H1 (cell line): ENCODE results near the gene MRPL1.

ENCODE experiments used
- EZH2 ChIP-seq: fragments of 200-600 bp; sonication (generic); IDR thresholded peaks from 2 replicates; pipeline ENCODE4 v1.7.1; 2012; ENCODE audit warnings: low read depth, mild to moderate bottlenecking, moderate library complexity, low read length, inconsistent platforms; ENCODE audit not compliant: severe bottlenecking
- HDAC6 ChIP-seq: IDR thresholded peaks from one replicate; pipeline ENCODE4 v1.7.1; 2012; ENCODE audit warnings: low read depth, mild to moderate bottlenecking, inconsistent platforms, low read length, moderate library complexity
- MAX ChIP-seq: IDR thresholded peaks from 2 replicates; pipeline ENCODE4 v1.6.1; 2012; ENCODE audit warnings: inconsistent platforms
- POLR2A ChIP-seq, 2 experiments: IDR thresholded peaks; 1 replicate in 1 of 2; 2 replicates in 1 of 2; pipeline ENCODE4 v1.6.1; 2011; ENCODE audit warnings: low read depth in 2 of 2, low read length in 2 of 2, mild to moderate bottlenecking in 2 of 2; ENCODE audit errors: control extremely low read depth in 1 of 2
- TF ChIP-seq, protein P1 (sequence below), 3 experiments: IDR thresholded peaks; 1 replicate in 2 of 3; 2 replicates in 1 of 3; pipeline versions ENCODE4 v1.5.1 to v1.6.1; 2011; ENCODE audit warnings: low read length in 3 of 3, mild to moderate bottlenecking in 3 of 3, inconsistent platforms in 2 of 3, low read depth in 1 of 3, moderate library complexity in 1 of 3; ENCODE audit not compliant: insufficient read depth in 1 of 3; ENCODE audit errors: control extremely low read depth in 1 of 3
- TF ChIP-seq, protein P2 (sequence below): IDR thresholded peaks from 2 replicates; pipeline ENCODE4 v1.6.1; 2011; ENCODE audit warnings: low read length, improper control_type of control experiment

- TF ChIP-seq HDAC6 (no peak), EZH2 (no peak), POLR2A (IDR thresholded peaks at IDR 0.05; ENCODE audit: control extremely low read depth in 1 of 2, low read depth in 2 of 2, low read length in 2 of 2) (no peak), MAX (no peak)
- TF ChIP-seq, protein P1, sequence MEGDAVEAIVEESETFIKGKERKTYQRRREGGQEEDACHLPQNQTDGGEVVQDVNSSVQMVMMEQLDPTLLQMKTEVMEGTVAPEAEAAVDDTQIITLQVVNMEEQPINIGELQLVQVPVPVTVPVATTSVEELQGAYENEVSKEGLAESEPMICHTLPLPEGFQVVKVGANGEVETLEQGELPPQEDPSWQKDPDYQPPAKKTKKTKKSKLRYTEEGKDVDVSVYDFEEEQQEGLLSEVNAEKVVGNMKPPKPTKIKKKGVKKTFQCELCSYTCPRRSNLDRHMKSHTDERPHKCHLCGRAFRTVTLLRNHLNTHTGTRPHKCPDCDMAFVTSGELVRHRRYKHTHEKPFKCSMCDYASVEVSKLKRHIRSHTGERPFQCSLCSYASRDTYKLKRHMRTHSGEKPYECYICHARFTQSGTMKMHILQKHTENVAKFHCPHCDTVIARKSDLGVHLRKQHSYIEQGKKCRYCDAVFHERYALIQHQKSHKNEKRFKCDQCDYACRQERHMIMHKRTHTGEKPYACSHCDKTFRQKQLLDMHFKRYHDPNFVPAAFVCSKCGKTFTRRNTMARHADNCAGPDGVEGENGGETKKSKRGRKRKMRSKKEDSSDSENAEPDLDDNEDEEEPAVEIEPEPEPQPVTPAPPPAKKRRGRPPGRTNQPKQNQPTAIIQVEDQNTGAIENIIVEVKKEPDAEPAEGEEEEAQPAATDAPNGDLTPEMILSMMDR (IDR thresholded peaks at IDR 0.05; ENCODE audit: control extremely low read depth in 1 of 3, insufficient read depth in 1 of 3, low read depth in 1 of 3, low read length in 3 of 3) = no peak
- TF ChIP-seq, protein P2, sequence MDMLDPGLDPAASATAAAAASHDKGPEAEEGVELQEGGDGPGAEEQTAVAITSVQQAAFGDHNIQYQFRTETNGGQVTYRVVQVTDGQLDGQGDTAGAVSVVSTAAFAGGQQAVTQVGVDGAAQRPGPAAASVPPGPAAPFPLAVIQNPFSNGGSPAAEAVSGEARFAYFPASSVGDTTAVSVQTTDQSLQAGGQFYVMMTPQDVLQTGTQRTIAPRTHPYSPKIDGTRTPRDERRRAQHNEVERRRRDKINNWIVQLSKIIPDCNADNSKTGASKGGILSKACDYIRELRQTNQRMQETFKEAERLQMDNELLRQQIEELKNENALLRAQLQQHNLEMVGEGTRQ = no peak
Observed at GRCh38 chr4:77859256-77859655, 3.4 kb upstream of the MRPL1 start.
